SK-N-DZ (cell line): Measurements from ENCODE around the gene DCK.
"Not testable (repeated sequence)": the region's sequence is repeated elsewhere in the genome, so short reads cannot be mapped to it uniquely, and the experiment has no call there.

Experiments
- DNase-seq: peaks from one replicate; pipeline ENCODE4 v3.0.0-alpha.2; 2015; ENCODE audit warnings: low spot score

The DCK gene

DNA sequence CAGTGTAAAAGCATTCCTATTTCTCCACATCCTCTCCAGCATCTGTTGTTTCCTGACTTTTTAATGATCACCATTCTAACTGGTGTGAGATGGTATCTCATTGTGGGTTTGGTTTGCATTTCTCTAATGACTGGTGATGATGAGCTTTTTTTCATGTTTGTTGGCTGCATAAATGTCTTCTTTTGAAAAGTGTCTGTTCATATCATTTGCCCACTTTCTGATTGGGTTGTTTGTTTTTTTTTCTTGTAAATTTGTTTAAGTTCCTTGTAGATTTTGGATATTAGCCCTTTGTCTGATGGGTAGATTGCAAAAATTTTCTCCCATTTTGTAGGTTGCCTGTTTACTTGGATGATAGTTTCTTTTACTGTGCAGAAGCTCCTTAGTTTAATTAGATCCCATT is 6.2 kb downstream of the DCK start:
- DNase-seq: not testable (repeated sequence)

DNA sequence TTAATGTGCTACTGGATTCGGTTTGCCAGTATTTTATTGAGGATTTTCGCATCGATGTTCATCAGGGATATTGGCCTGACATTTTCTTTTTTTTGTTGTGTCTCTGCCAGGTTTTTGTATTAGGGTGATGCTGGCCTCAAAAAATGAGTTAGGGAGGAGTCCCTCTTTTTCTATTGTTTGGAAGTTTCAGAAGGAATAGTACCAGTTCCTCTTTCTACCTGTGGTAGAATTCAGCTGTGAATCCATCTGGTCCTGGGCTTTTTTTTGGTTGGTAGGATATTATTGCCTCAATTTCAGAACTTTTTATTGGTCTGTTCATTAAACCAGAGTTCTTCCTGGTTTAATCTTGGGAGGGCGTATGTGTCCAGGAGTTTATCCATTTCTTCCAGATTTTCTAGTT is 7.9 kb downstream of the DCK start:
- not testable (repeated sequence) for DNase-seq

GRCh38 chr4:71004281-71004851 is 10.9 kb downstream of the DCK start:
- peak; percentile 20 for DNase-seq

GRCh38 chr4:71005025-71005424 is 11.6 kb downstream of the DCK start:
- not testable (repeated sequence) for DNase-seq

- no peak for DNase-seq
Observed at GRCh38 chr4:71006203-71006907, 12.9 kb downstream of the DCK start.

- no peak for DNase-seq
Observed at GRCh38 chr4:71008196-71008595, 14.7 kb downstream of the DCK start.

GRCh38 chr4:71009086-71009485 is 15.6 kb downstream of the DCK start:
- no peak for DNase-seq

DNA sequence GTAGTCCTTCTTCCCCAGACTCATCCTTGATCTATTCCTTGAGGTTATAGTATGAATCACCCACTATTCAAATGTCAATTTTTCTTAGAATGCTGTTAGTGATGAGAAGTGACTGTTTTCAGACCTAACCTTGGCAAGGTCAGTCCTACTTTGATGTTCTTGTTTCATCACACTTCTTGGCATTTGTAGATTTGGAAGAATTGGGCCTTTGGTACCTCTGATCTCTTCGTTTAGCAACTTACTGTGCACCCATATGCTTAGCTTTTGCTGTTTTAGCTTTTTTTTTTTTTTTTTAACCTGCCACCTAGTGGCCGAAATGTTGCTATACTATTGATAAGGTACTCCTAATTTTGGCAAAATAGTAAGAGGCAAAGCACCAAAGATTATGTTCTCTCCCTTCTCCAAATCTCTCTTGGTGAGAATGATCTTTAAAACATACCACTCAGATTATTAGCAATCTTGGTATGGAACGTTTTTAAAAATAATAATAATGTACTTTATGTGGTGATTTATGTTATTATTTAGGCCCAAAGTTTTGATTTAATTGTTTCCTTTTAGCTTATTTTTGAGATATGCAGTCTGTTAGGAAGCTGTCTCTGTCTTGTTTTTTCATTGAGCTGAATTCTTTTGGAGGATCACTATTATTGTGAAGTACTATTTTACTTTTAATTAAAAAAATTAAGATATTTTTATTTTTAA is 16.6 kb downstream of the DCK start:
- DNase-seq: peak; percentile 53

DNA sequence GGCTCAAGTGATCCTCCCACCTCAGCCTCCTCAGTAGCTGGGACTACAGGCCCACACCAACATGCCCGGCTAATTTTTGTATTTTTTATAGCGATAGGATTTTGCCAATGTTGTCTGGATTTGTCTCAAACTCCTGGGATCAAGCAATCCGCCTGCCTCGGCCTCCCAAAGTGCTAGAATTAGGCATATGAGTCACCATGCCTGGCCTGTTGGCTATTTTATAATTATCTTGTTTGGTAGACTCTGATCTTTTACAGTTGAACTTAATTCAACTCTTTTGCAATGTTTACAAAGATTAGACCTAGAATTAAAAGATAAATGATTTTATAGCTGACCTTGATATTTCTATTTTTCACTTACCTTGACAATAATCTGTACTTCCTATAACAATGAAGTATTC is 18.0 kb downstream of the DCK start:
- no peak for DNase-seq

GRCh38 chr4:71017391-71017790 is 23.9 kb downstream of the DCK start:
- DNase-seq: not testable (repeated sequence)

- no peak for DNase-seq
Observed at GRCh38 chr4:71020611-71021010, 27.2 kb downstream of the DCK start.

DNA sequence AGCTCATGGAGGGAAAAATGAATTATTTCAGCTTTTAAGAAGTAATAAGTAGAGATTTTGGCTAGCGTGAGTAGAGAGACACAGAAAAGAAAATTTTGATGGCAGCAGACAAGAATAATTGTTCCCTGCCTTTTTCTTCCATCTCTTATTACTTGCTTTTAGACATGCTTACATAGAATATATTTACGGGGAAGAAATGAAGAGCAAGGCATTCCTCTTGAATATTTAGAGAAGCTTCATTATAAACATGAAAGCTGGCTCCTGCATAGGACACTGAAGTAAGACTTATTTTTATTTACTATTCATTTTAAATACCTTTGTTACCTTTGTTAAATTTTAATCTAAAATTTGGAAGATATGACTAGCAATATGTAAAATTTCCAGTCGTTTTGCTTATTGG is 32.2 kb downstream of the DCK start:
- no peak for DNase-seq

DNA sequence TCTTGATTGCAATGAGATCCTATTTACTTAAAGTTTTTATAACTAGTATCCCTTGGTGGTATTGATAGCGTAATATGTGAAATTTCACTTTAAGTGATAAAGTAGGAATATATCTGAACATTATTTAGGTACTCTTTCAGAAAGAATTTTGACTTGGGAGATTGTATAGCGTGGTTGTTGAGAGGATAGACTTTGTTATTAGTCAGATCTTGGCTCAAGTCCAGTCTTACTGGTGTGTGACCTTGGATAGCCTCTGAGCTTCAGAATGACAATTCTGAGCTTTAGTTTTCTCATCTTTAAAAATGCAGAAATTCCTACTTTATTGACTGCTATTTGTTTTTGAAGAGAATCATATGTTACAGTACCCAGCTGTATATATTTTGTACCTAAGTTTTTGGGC is 32.6 kb downstream of the DCK start:
- no peak for DNase-seq

DNA sequence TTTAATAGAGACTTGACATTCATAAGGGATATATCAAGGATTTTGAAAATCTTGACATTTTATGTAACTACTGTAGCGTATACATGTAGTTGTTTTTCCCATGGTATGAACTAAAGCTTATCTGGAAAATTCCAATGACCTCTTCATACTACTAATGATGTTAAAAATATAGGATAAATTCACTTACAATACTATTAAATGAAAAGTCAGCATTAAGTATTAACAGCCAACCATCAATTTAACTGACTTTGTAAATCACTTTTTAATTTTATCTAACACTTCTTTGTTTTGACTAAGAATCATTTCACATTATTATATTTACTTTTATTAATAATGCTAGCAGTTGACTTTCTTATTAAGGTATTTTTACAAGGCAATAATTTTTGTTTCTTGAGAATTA is 34.2 kb downstream of the DCK start:
- no peak for DNase-seq

DNA sequence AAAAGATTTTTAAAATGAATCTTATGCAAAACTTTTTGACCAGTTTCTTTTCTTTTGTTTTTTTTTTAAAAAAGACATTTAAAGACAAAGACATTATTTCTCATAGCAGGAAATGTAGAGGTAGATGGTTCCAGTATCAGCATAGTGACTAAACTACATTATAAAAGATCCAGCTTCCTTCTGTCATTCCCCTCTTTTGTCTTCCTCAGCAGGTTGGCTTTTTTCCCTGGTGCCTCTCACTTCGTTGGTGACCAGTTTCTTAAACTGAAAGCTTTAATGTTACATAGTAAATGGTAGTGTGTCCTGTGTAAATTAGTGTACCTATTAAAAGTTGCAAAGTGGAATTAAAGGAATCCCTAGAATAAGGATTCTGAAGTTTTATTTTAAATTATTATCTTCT is 36.1 kb downstream of the DCK start:
- no peak for DNase-seq

- DNase-seq: not testable (repeated sequence)
Observed at GRCh38 chr4:71032106-71032505, 38.7 kb downstream of the DCK start.

DNA sequence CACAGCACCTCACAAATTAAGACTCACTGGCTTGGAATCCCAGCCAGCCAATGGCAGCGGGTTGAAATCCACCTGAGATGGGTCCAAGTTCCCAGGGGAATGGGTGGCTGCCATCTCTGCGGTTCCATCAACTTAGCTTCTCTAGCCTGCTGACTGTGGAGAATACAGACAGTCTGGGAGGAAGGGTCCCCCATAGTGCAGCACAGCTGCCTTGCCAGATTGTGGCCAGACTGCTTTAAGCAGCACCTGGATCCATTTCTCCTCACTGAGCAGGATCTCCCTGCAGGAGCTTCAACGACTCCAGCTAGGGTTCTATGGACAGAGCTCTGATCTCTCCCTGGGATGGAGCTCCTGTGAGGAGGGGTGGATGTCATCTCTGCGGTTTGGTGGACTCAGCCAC is 51.8 kb downstream of the DCK start:
- no peak for DNase-seq

GRCh38 chr4:71049395-71049794 is 55.9 kb downstream of the DCK start:
- no peak for DNase-seq

DNA sequence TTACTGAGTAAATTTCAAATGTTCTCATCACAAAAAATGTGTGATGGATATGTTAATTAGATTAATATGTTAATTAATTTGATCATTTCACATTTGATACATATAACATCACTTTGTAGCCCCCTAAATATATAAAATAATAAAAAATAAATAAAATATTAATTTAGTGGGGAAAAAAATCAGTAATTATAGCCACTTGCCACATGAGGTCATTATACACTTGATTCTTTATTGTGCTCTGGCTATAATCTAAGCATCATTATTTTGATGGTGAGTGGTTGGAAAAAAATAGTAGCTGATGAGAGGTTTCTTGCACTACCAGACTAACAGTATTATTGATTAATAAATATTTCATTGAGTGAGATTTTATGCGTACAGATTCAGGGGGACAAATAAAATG is 57.4 kb downstream of the DCK start:
- no peak for DNase-seq

DNA sequence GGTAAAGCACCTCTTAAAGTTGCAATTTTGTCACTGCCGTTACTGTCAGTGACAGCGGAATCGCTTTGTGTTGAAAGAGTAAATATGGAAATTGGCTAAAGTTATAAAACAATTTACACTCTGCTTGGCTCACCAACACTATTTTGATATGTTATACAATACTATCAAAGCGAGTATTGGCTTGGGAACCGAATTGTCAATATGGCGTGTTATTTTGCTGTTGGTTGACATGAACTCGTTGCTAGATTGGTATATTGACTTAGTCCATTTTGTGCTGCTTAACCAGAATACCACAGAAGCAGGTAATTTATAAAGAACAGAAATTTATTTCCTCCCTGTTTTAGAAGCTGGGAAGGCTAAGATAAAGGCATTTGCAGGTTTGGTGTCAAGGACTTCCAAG is 58.6 kb downstream of the DCK start:
- DNase-seq: no peak

- no peak for DNase-seq
Observed at GRCh38 chr4:71052716-71053115, 59.3 kb downstream of the DCK start.

GRCh38 chr4:71053613-71054012 is 60.2 kb downstream of the DCK start:
- not testable (repeated sequence) for DNase-seq

- DNase-seq: peak; percentile 59
Observed at GRCh38 chr4:71059573-71059972, 66.1 kb downstream of the DCK start.
